OCI-LY7 (cell line): Measurements from ENCODE around the gene TVP23A. TPM values are rescaled to one million over a fixed set of nuclear protein-coding genes. Genes with fewer than 3 reads are reported as not detected.

Experiments
- BruUV-seq: library from RNA; stranded (reverse); fragments of 400-500 nt; replicated peaks from 2 replicates; lab custom pipeline; 2021; lab: Mats Ljungman, UMichigan
- CTCF ChIA-PET: fragments of 300-600 bp; sonication (Branson Sonifier 250); formaldehyde crosslinking; loops from one replicate; lab custom pipeline; 2022; ENCODE audit warnings: antibody characterized with exemption; ENCODE audit not compliant: unreplicated experiment; lab: Charles Lee
- POLR2A ChIA-PET: fragments of 300-600 bp; sonication (Branson Sonifier 250); formaldehyde crosslinking; loops from one replicate; lab custom pipeline; 2022; ENCODE audit warnings: antibody characterized with exemption; lab: Charles Lee
- DNase-seq: peaks from one replicate; pipeline ENCODE4 v3.0.0-alpha.2; 2015; ENCODE audit warnings: low spot score
- H2AFZ ChIP-seq: fragments of 200-600 bp; sonication (generic), shearing (Covaris generic); 2 replicates; pipeline ENCODE4 v1.6.1; 2014; ENCODE audit warnings: mild to moderate bottlenecking, antibody characterized with exemption, low read length, moderate library complexity
- H3K27ac ChIP-seq: fragments of 200-600 bp; sonication (generic); 2 replicates; pipeline ENCODE4 v1.5.1; 2014; ENCODE audit warnings: mixed run types, low read depth, mild to moderate bottlenecking, moderate library complexity, low read length, inconsistent platforms; ENCODE audit not compliant: poor library complexity, severe bottlenecking
- H3K36me3 ChIP-seq: fragments of 200-600 bp; sonication (generic); 2 replicates; pipeline ENCODE4 v1.6.1; 2014; ENCODE audit warnings: mild to moderate bottlenecking, antibody characterized with exemption, low read length, moderate library complexity, mixed read lengths; ENCODE audit not compliant: insufficient read depth
- H3K4me1 ChIP-seq: fragments of 200-600 bp; sonication (generic); 2 replicates; pipeline ENCODE4 v1.5.1; 2014; ENCODE audit warnings: mild to moderate bottlenecking, low read length; ENCODE audit not compliant: insufficient read depth, poor library complexity, severe bottlenecking
- H3K4me2 ChIP-seq: fragments of 200-600 bp; sonication (generic); 2 replicates; pipeline ENCODE4 v1.6.1; 2014; ENCODE audit warnings: mild to moderate bottlenecking, low read length
- H3K4me3 ChIP-seq: fragments of 200-600 bp; sonication (generic); 2 replicates; pipeline ENCODE4 v1.5.1; 2014; ENCODE audit warnings: mild to moderate bottlenecking, low read depth, low read length; ENCODE audit not compliant: poor library complexity, severe bottlenecking
- H3K79me2 ChIP-seq: fragments of 200-600 bp; sonication (generic); 2 replicates; pipeline ENCODE4 v1.6.1; 2016; ENCODE audit warnings: low read depth, mild to moderate bottlenecking, low read length, moderate library complexity, mixed read lengths; ENCODE audit not compliant: insufficient read depth
- H3K9me2 ChIP-seq: fragments of 200-600 bp; sonication (generic); 2 replicates; pipeline ENCODE4 v1.6.1; 2016; ENCODE audit warnings: mild to moderate bottlenecking, low read length, mixed read lengths; ENCODE audit not compliant: insufficient read depth
- H3K9me3 ChIP-seq: fragments of 200-600 bp; sonication (generic); 2 replicates; pipeline ENCODE4 v1.6.1; 2014; ENCODE audit warnings: mild to moderate bottlenecking, mixed run types, low read length, mixed read lengths
- H4K20me1 ChIP-seq: fragments of 200-600 bp; sonication (generic); 2 replicates; pipeline ENCODE4 v1.6.1; 2014; ENCODE audit warnings: mild to moderate bottlenecking, antibody characterized with exemption, low read length, moderate library complexity, mixed read lengths; ENCODE audit not compliant: insufficient read depth
- EZH2phosphoT487 ChIP-seq: fragments of 200-600 bp; sonication (generic); IDR thresholded peaks from 2 replicates; pipeline ENCODE4 v1.6.1; 2018; ENCODE audit warnings: low read depth, borderline replicate concordance, mild to moderate bottlenecking, mixed run types, antibody characterized with exemption, low read length, moderate library complexity, mixed read lengths
- intact Hi-C: fragments of 100-400 bp; cut with micrococcal nuclease; formaldehyde crosslinking; loops from one replicate; pipeline ENCODE4 v1.10.0; 2022; ENCODE audit not compliant: unreplicated experiment
- total RNA-seq, 2 experiments: library from RNA; depleted of rRNA in 1 of 2; stranded (reverse); fragments of >200 nt in 1 of 2; shearing (Covaris generic) in 1 of 2; gene quantifications; 2 replicates each; pipeline ENCODE4 v1.2.3, GENCODE V29; 2014 to 2022
- TF ChIP-seq, protein P1 (sequence below): fragments of 200-600 bp; sonication (generic); conservative IDR thresholded peaks from 2 replicates; pipeline ENCODE4 v1.5.1; 2014; ENCODE audit warnings: mild to moderate bottlenecking, antibody characterized with exemption, low read length, moderate library complexity, mixed read lengths

Gene TVP23A
- total RNA-seq, 2 experiments from 2014 or later = 0.57 TPM; not detected in 1

DNA sequence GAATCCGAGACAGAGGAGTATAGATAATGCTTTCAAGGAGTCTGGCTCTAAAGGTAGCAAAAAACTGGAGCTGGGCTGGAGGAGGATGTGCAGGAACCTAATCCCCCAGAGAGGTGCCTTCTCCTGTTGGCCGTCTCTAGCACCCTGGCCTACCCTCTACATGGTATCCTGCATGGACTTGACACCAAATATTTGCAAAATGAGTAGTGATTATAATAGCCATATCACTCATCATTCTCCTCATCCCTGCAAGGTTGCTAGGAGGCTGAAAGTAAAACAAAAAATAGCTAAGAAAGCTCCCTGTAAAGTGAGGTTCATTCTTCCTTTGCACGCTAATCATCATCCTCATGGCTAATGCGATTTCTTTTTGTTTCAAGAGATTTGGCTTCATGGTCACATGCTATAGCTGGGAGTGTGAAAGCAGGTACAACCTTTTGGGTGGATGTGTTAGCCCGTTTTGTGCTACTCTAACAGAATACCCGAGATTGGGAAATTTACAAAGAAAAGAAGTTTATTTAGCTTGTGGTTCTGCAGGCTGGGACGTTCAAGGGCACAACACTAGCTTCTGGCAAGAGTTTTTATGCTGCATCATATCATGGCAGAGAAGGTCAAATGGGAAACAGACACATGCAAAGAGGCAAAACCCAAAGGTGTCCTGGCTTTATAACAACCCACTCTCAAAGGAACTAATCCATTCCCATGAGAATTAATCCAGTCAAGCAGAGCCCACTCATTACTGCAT is 31.3 kb upstream of the TVP23A start:
- H3K4me3 ChIP-seq = no peak overlapping the region
- H3K4me1 ChIP-seq = peaks cover 15% of the 10 kb centered on the region
- no peak overlapping the region for H3K27ac ChIP-seq
- H3K79me2 ChIP-seq = no peaks in the 10 kb centered on the region
- no peaks in the 10 kb centered on the region for H3K9me3 ChIP-seq
- no peaks in the 10 kb centered on the region; the same call in 1 of the 2 replicates for H3K36me3 ChIP-seq
- no peaks in the 10 kb centered on the region for H3K9me2 ChIP-seq
- H3K4me2 ChIP-seq = no peak overlapping the region
- CTCF ChIA-PET = no interaction called here
- no peak overlapping the region for H2AFZ ChIP-seq
- POLR2A ChIA-PET = interaction anchor here (0.7 kb wide), 2 partner anchors 534 to 889 kb away, joined by 4 to 5 read pairs; no protein-coding TSS in a partner anchor
- no peaks in the 10 kb centered on the region for H4K20me1 ChIP-seq
- intact Hi-C loops = no loop called here
- DNase-seq = no peak
- TF ChIP-seq EZH2phosphoT487 = no peak
- TF ChIP-seq, protein P1, sequence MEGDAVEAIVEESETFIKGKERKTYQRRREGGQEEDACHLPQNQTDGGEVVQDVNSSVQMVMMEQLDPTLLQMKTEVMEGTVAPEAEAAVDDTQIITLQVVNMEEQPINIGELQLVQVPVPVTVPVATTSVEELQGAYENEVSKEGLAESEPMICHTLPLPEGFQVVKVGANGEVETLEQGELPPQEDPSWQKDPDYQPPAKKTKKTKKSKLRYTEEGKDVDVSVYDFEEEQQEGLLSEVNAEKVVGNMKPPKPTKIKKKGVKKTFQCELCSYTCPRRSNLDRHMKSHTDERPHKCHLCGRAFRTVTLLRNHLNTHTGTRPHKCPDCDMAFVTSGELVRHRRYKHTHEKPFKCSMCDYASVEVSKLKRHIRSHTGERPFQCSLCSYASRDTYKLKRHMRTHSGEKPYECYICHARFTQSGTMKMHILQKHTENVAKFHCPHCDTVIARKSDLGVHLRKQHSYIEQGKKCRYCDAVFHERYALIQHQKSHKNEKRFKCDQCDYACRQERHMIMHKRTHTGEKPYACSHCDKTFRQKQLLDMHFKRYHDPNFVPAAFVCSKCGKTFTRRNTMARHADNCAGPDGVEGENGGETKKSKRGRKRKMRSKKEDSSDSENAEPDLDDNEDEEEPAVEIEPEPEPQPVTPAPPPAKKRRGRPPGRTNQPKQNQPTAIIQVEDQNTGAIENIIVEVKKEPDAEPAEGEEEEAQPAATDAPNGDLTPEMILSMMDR = no peak
- no TSS peak for BruUV-seq

DNA sequence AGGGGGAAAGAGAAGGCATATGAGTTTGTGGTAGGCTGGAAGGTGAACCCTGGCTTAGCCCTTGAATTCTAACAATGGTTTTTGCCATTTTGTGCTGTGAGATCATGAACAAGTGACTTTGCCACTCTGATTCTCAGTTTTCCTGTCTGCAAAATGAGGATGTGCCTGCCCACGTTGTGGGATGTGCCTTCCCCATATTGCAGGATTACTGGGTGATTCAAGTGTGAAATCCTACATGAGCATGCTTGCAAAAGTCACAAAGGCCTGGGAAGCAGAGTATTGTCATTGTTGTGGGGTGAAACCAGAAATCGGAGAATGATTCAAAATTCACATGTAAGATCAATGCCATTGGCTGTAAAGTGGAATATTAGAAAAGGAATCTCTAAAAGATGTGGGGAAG is 28.6 kb upstream of the TVP23A start:
- no peak overlapping the region for H3K4me2 ChIP-seq
- H3K79me2 ChIP-seq = no peaks in the 10 kb centered on the region
- H3K36me3 ChIP-seq = no peaks in the 10 kb centered on the region; the same call in 1 of the 2 replicates
- H4K20me1 ChIP-seq = no peaks in the 10 kb centered on the region
- TF ChIP-seq EZH2phosphoT487 = no peak
- TF ChIP-seq, protein P1 = no peak
- H3K27ac ChIP-seq = no peak overlapping the region
- H3K9me3 ChIP-seq = no peaks in the 10 kb centered on the region
- no peaks in the 10 kb centered on the region for H3K9me2 ChIP-seq
- no peak overlapping the region for H2AFZ ChIP-seq
- intact Hi-C loops = no loop called here
- ChIA-PET POLR2A (no interaction called here), CTCF (no interaction called here)
- BruUV-seq = no TSS peak
- no peak overlapping the region for H3K4me3 ChIP-seq
- H3K4me1 ChIP-seq = peaks cover 11% of the 10 kb centered on the region
- no peak for DNase-seq
